Stomach (tissue), 4 donors: ENCODE measurements around the gene BLID.

Experiments
- EP300 ChIP-seq: sonication (generic); formaldehyde crosslinking; IDR thresholded peaks from one replicate; pipeline ENCODE4 v1.6.1; 2017; ENCODE audit warnings: antibody characterized with exemption
- POLR2A ChIP-seq, 4 donors: fragments of 450-650 bp; IDR thresholded peaks; one replicate each; pipeline ENCODE4 v1.6.1; 2016; ENCODE audit warnings: antibody characterized with exemption in 4 of 4, control low read depth in 2 of 4, mild to moderate bottlenecking in 1 of 4, moderate library complexity in 1 of 4
- TF ChIP-seq, protein P1 (sequence below), 7 experiments: fragments of 450-650 bp in 4 of 7; fragments of 200-600 bp in 3 of 7; sonication (generic) in 3 of 7; IDR thresholded peaks; one replicate each; pipeline ENCODE4 v1.5.1; 2016 to 2019; ENCODE audit warnings: antibody characterized with exemption in 7 of 7, control low read depth in 2 of 7, mild to moderate bottlenecking in 1 of 7

DNA sequence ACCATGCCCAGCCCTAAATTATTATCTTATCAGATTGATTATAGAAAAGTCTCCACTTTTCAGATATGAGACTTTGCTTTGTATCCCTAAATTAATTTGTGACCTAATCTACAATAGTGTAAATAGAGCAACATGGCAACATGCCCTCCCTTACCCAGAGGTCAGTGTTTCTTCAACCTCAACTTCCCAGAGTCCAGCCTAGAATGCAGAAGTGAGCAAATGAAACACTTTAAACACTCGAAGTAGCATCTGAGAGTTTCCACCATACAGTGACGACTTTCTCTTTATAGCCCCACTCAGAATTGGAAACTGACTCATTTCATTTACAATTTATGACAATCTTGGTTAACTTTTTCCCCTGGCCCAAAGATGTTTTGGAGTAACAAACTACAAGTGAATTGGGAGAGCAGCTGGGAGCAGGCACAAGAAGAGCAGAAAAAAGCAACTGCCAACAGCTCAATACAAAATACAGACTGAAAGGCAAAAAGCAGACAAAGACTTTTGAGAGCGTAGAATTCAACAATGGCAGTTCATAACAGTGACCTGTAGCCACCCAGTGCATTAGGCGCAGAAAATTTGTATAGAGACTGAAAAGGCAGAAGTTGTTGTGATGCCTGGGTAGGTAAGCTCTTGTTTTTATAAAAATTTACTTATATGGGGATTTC, 10.1 kb upstream of the BLID start:
- TF ChIP-seq, protein P1, sequence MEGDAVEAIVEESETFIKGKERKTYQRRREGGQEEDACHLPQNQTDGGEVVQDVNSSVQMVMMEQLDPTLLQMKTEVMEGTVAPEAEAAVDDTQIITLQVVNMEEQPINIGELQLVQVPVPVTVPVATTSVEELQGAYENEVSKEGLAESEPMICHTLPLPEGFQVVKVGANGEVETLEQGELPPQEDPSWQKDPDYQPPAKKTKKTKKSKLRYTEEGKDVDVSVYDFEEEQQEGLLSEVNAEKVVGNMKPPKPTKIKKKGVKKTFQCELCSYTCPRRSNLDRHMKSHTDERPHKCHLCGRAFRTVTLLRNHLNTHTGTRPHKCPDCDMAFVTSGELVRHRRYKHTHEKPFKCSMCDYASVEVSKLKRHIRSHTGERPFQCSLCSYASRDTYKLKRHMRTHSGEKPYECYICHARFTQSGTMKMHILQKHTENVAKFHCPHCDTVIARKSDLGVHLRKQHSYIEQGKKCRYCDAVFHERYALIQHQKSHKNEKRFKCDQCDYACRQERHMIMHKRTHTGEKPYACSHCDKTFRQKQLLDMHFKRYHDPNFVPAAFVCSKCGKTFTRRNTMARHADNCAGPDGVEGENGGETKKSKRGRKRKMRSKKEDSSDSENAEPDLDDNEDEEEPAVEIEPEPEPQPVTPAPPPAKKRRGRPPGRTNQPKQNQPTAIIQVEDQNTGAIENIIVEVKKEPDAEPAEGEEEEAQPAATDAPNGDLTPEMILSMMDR (IDR thresholded peaks at IDR 0.05): no peak
- no peak for TF ChIP-seq POLR2A (IDR thresholded peaks at IDR 0.05)
- TF ChIP-seq EP300: no peak
